Astrocyte (in vitro differentiated cells and primary cell): Measurements from ENCODE around the gene ARMC9. TPM values are rescaled to one million over a fixed set of nuclear protein-coding genes. Genes with fewer than 3 reads are reported as not detected.
A peak's percentile ranks its signal among the peaks of the same experiment; 100 is the strongest.

ENCODE experiments used
- DNase-seq: peaks from one replicate; pipeline ENCODE4 v3.0.0-alpha.2; 2010; ENCODE audit warnings: low read depth
- FAIRE-seq: peaks from 2 replicates; lab custom pipeline; 2011; peaks lifted over from hg19 to GRCh38; lab: Jason Lieb, UNC
- H2AFZ ChIP-seq: 2 replicates; pipeline ENCODE4 v1.6.0; 2012; ENCODE audit warnings: low read depth, low read length, inconsistent platforms
- H3K27ac ChIP-seq: 2 replicates; pipeline ENCODE4 v1.5.1; 2011; ENCODE audit warnings: low read depth, low read length, inconsistent platforms
- H3K27me3 ChIP-seq: 2 replicates; pipeline ENCODE4 v1.6.0; 2011; ENCODE audit warnings: low read length, inconsistent platforms; ENCODE audit not compliant: insufficient read depth
- H3K36me3 ChIP-seq: 2 replicates; pipeline ENCODE4 v1.5.1; 2011; ENCODE audit warnings: low read length, inconsistent platforms; ENCODE audit not compliant: insufficient read depth
- H3K4me1 ChIP-seq: 2 replicates; pipeline ENCODE4 v1.5.1; 2011; ENCODE audit warnings: low read length, inconsistent platforms; ENCODE audit not compliant: insufficient read depth
- H3K4me2 ChIP-seq: 2 replicates; pipeline ENCODE4 v1.6.0; 2012; ENCODE audit warnings: low read length, inconsistent platforms
- H3K4me3 ChIP-seq: 2 replicates; pipeline ENCODE4 v1.5.1; 2011; ENCODE audit warnings: low read depth, mild to moderate bottlenecking, low read length, inconsistent platforms; ENCODE audit not compliant: insufficient read depth
- H3K79me2 ChIP-seq: 2 replicates; pipeline ENCODE4 v1.6.0; 2012; ENCODE audit warnings: mild to moderate bottlenecking, low read length, inconsistent platforms; ENCODE audit not compliant: insufficient read depth
- H3K9ac ChIP-seq: 2 replicates; pipeline ENCODE4 v1.6.0; 2012; ENCODE audit warnings: mild to moderate bottlenecking, low read length, inconsistent platforms
- H3K9me3 ChIP-seq: 2 replicates; pipeline ENCODE4 v1.5.1; 2012; ENCODE audit warnings: low read depth, mild to moderate bottlenecking, low read length, inconsistent platforms; ENCODE audit not compliant: insufficient read depth
- H4K20me1 ChIP-seq: 2 replicates; pipeline ENCODE4 v1.6.0; 2012; ENCODE audit warnings: low read length, inconsistent platforms; ENCODE audit not compliant: insufficient read depth
- H3K27ac Mint-ChIP-seq: one replicate; pipeline ENCODE4 v1.8.0; 2021; ENCODE audit warnings: mild to moderate bottlenecking, mixed read lengths; ENCODE audit not compliant: unreplicated experiment
- H3K27me3 Mint-ChIP-seq: one replicate; pipeline ENCODE4 v1.8.0; 2021; ENCODE audit warnings: low read depth, mixed read lengths; ENCODE audit not compliant: unreplicated experiment
- H3K36me3 Mint-ChIP-seq: one replicate; pipeline ENCODE4 v1.8.0; 2021; ENCODE audit warnings: low read depth, mixed read lengths; ENCODE audit not compliant: unreplicated experiment
- H3K4me1 Mint-ChIP-seq: one replicate; pipeline ENCODE4 v1.8.0; 2021; ENCODE audit warnings: low read depth, mixed read lengths; ENCODE audit not compliant: unreplicated experiment
- H3K4me3 Mint-ChIP-seq: one replicate; pipeline ENCODE4 v1.8.0; 2021; ENCODE audit warnings: mild to moderate bottlenecking, moderate library complexity, mixed read lengths; ENCODE audit not compliant: unreplicated experiment
- H3K9me3 Mint-ChIP-seq: one replicate; pipeline ENCODE4 v1.8.0; 2021; ENCODE audit warnings: mild to moderate bottlenecking, mixed read lengths; ENCODE audit not compliant: unreplicated experiment
- EZH2 ChIP-seq: IDR thresholded peaks from 2 replicates; pipeline ENCODE4 v1.6.1; 2012; ENCODE audit warnings: mild to moderate bottlenecking, low read length, inconsistent platforms; ENCODE audit not compliant: insufficient read depth
- total RNA-seq: library from RNA; stranded (reverse); gene quantifications from 2 replicates; pipeline ENCODE4 v1.2.1, GENCODE V29; 2021
- TF ChIP-seq, protein P1 (sequence below): IDR thresholded peaks from 2 replicates; pipeline ENCODE4 v1.5.1; 2011; ENCODE audit warnings: low read depth, mild to moderate bottlenecking, inconsistent platforms, low read length, moderate library complexity; ENCODE audit not compliant: insufficient read depth

ARMC9 gene
- total RNA-seq, 1 donor from 2014 or later: 52.4 TPM

DNA sequence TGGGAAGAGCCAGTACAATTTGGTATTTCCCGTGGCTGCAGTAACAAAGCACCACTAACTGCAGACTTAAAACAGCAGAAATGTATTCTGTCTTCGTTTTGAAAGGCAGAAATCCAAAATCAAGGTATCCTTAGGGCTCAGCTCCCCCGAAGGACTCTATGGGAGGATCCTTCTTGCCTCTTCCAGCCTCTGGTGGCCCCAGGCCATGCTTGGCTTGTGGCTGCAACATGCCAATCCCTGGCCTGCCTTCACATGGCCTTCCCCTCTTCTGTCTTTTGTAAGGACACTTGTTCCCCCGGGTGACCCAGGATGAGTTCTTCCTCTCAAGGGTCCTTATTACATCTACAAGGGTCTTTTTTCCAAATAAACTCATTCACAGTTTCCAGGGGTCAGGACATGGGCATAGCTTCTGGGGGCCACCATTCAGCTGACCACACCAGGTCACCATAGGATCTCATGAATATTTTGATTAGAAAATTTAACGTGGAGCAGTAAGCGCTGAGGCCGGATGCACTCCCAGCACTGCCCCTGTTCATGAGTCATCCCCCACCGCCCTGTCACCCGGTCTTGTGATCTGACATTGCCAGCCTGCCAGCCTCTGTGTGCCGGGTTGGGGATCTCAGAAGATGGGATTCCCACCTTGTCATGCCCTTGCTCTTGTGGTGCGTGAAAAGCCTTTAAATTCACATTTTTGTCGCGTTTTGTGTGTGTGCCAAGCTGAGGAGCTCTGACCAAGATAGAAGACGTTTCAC, 135.9 kb downstream of the ARMC9 start:
- TF ChIP-seq, protein P1, sequence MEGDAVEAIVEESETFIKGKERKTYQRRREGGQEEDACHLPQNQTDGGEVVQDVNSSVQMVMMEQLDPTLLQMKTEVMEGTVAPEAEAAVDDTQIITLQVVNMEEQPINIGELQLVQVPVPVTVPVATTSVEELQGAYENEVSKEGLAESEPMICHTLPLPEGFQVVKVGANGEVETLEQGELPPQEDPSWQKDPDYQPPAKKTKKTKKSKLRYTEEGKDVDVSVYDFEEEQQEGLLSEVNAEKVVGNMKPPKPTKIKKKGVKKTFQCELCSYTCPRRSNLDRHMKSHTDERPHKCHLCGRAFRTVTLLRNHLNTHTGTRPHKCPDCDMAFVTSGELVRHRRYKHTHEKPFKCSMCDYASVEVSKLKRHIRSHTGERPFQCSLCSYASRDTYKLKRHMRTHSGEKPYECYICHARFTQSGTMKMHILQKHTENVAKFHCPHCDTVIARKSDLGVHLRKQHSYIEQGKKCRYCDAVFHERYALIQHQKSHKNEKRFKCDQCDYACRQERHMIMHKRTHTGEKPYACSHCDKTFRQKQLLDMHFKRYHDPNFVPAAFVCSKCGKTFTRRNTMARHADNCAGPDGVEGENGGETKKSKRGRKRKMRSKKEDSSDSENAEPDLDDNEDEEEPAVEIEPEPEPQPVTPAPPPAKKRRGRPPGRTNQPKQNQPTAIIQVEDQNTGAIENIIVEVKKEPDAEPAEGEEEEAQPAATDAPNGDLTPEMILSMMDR: no peak
- no peak for TF ChIP-seq EZH2
- no peak overlapping the region for H3K27ac ChIP-seq
- no peak overlapping the region for H2AFZ ChIP-seq
- Mint-ChIP-seq H3K4me1 (no peaks in the 10 kb centered on the region), H3K4me3 (peak overlapping the region; percentile 9), H3K27me3 (no peaks in the 10 kb centered on the region), H3K27ac (no peak overlapping the region), H3K9me3 (no peaks in the 10 kb centered on the region), H3K36me3 (peaks cover 32% of the 10 kb centered on the region)
- no peak overlapping the region for H3K9ac ChIP-seq
- H3K27me3 ChIP-seq: no peaks in the 10 kb centered on the region
- peaks cover 6% of the 10 kb centered on the region for H4K20me1 ChIP-seq
- peaks cover 5% of the 10 kb centered on the region for H3K36me3 ChIP-seq
- no peaks in the 10 kb centered on the region for H3K79me2 ChIP-seq
- peaks cover 10% of the 10 kb centered on the region for H3K4me1 ChIP-seq
- H3K4me3 ChIP-seq: no peak overlapping the region
- no peaks in the 10 kb centered on the region for H3K9me3 ChIP-seq
- no peak for FAIRE-seq
- DNase-seq: no peak
- H3K4me2 ChIP-seq: no peak overlapping the region

DNA sequence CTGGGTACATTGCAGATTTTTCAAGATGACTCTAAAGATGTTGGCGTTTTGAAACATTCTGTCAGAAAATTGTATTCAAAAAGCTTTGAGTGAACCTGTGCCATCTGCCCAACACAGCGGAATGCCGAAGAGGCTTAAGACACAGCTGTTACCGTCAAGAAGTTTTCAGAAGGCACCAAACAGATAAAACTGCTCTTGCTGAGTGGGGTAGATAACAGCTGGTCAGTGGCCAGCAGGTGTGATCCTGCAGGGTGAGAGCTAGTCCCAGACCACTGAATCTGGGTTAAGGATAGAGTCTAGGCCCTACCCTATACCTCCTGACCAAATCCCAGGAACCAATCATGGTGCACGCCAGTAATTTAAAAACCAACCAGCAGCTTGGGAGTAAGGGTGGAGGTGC, 136.6 kb downstream of the ARMC9 start:
- Histone ChIP-seq H2AFZ (no peak overlapping the region), H3K4me2 (no peak overlapping the region), H3K79me2 (no peaks in the 10 kb centered on the region), H3K9ac (no peak overlapping the region), H3K4me3 (no peak overlapping the region), H3K9me3 (no peaks in the 10 kb centered on the region), H3K27ac (no peak overlapping the region), H3K27me3 (no peaks in the 10 kb centered on the region), H4K20me1 (peaks cover 6% of the 10 kb centered on the region), H3K4me1 (peaks cover 10% of the 10 kb centered on the region), H3K36me3 (peaks cover 5% of the 10 kb centered on the region)
- H3K27me3 Mint-ChIP-seq: no peaks in the 10 kb centered on the region
- H3K9me3 Mint-ChIP-seq: no peaks in the 10 kb centered on the region
- no peaks in the 10 kb centered on the region for H3K4me1 Mint-ChIP-seq
- peaks cover 31% of the 10 kb centered on the region for H3K36me3 Mint-ChIP-seq
- TF ChIP-seq EZH2: no peak
- TF ChIP-seq, protein P1: no peak
- no peak overlapping the region for H3K27ac Mint-ChIP-seq
- DNase-seq: no peak
- FAIRE-seq: no peak
- H3K4me3 Mint-ChIP-seq: no peak overlapping the region

- H3K27ac Mint-ChIP-seq: no peak overlapping the region
- H3K36me3 ChIP-seq: peaks cover 5% of the 10 kb centered on the region
- no peaks in the 10 kb centered on the region for H3K27me3 Mint-ChIP-seq
- H3K4me3 Mint-ChIP-seq: no peak overlapping the region
- TF ChIP-seq, protein P1: no peak
- TF ChIP-seq EZH2: no peak
- no peaks in the 10 kb centered on the region for H3K27me3 ChIP-seq
- peaks cover 31% of the 10 kb centered on the region for H3K36me3 Mint-ChIP-seq
- no peaks in the 10 kb centered on the region for H3K79me2 ChIP-seq
- H3K4me1 Mint-ChIP-seq: no peaks in the 10 kb centered on the region
- H3K4me1 ChIP-seq: peaks cover 10% of the 10 kb centered on the region
- DNase-seq (no peak), FAIRE-seq (no peak)
- peaks cover 6% of the 10 kb centered on the region for H4K20me1 ChIP-seq
- no peak overlapping the region for H3K9ac ChIP-seq
- no peak overlapping the region for H2AFZ ChIP-seq
- no peaks in the 10 kb centered on the region for H3K9me3 Mint-ChIP-seq
- no peaks in the 10 kb centered on the region for H3K9me3 ChIP-seq
- H3K4me2 ChIP-seq: no peak overlapping the region
- H3K27ac ChIP-seq: no peak overlapping the region
- H3K4me3 ChIP-seq: no peak overlapping the region
These were observed 137.2 kb downstream of the ARMC9 start for GRCh38 chr2:231335591-231335990.
